ENCODE results near the gene AMFR.

Gene AMFR

DNA sequence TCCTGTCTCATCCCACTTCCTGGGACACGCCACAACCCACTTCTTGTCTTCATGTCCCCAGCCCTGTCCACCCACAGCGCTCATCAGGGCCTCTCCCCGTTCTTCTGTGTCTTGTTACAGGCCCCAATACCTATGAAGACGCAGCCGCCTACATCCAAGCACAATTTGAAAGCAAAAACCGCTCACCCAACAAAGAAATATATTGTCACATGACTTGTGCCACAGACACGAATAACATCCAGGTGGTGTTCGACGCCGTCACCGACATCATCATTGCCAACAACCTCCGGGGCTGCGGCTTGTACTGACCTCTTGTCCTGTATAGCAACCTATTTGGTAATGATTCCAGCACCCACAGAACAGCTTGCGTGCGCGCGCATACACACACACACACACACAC lies 70.6 kb downstream of the AMFR start:
- DNase-seq = no peak
- H3K36me3 ChIP-seq = no peaks in the 10 kb centered on the region
- H3K4me3 ChIP-seq (ENCODE audit: low read depth, low read length) = no peak overlapping the region
- H3K27ac ChIP-seq = no peak overlapping the region
- TF ChIP-seq, protein P1, sequence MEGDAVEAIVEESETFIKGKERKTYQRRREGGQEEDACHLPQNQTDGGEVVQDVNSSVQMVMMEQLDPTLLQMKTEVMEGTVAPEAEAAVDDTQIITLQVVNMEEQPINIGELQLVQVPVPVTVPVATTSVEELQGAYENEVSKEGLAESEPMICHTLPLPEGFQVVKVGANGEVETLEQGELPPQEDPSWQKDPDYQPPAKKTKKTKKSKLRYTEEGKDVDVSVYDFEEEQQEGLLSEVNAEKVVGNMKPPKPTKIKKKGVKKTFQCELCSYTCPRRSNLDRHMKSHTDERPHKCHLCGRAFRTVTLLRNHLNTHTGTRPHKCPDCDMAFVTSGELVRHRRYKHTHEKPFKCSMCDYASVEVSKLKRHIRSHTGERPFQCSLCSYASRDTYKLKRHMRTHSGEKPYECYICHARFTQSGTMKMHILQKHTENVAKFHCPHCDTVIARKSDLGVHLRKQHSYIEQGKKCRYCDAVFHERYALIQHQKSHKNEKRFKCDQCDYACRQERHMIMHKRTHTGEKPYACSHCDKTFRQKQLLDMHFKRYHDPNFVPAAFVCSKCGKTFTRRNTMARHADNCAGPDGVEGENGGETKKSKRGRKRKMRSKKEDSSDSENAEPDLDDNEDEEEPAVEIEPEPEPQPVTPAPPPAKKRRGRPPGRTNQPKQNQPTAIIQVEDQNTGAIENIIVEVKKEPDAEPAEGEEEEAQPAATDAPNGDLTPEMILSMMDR (IDR thresholded peaks at IDR 0.05; ENCODE audit: low read depth, low read length) = no peak
- no peaks in the 10 kb centered on the region for H3K27me3 ChIP-seq (ENCODE audit: insufficient read depth, low read depth, severe bottlenecking)
- H3K9me3 ChIP-seq (ENCODE audit: severe bottlenecking) = no peaks in the 10 kb centered on the region

DNA sequence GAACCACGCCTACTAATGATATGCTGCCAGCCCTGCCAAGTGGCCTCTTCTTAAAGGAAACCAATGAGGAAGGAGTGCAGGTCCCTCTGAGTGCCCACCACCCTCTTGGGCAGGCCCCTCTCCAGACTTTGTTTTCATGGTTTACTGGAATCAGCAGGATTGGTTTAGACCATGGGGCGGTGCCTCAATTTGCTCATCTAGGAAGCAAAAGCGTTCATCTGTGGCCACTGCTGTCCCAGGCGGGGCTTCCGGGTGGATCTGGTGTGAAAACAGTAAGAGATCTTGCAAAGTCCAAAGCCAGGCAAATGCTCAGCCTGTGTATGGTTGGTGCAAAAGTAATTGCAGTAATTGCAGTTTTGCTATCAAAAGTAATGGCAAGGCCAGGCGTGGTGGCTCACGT lies 71.3 kb downstream of the AMFR start:
- TF ChIP-seq, protein P1 (IDR thresholded peaks at IDR 0.05; ENCODE audit: low read depth, low read length) = no peak
- Histone ChIP-seq H3K4me3 (ENCODE audit: low read depth, low read length) (no peak overlapping the region), H3K36me3 (no peaks in the 10 kb centered on the region), H3K27me3 (ENCODE audit: insufficient read depth, low read depth, severe bottlenecking) (no peaks in the 10 kb centered on the region), H3K9me3 (ENCODE audit: severe bottlenecking) (no peaks in the 10 kb centered on the region), H3K27ac (no peak overlapping the region)
- no peak for DNase-seq

DNA sequence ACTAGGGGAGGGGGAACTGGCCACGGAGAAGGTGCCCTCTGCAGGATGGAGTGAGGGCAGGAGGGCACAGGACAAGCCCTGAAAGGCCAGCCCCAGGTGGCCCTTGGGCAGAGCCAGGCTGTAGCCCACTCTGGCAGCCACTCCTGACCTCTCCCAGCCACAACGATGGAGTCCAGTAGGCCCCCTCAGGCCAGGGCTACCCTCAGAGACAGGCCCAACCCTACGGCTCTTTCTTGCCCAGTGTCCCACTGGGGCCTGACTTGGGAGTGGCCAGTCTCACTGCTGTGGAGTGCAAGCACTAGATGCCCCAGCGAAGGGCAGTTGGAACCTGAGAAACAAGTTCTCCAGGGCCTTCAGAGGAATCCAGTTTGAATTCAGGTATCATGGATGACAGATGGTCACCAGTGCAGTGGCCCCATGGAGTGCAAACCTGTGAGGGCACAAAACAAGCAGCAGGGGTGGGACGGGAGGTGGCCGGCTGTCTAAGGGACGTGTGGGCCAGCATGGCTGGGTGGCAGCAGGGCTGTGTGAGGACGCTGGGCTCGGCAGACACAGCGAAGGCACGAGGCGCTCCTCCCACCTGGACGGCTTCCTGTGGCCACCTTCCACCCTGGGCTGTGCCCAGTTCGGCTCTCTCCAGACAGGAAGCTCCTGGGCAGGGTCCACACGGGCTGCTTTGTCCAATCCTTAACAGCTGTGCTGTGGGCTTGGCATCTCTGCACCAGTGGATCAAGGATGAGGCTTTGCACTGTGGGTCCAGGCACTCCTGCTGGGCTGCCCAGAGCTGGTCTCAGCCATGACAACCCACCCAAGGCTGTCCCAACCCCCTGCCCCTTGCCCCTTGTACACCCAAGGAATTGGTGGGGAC lies 72.1 kb downstream of the AMFR start:
- H3K4me3 ChIP-seq (ENCODE audit: low read depth, low read length) = no peak overlapping the region
- no peaks in the 10 kb centered on the region for H3K36me3 ChIP-seq
- H3K9me3 ChIP-seq (ENCODE audit: severe bottlenecking) = no peaks in the 10 kb centered on the region
- no peak overlapping the region for H3K27ac ChIP-seq
- no peaks in the 10 kb centered on the region for H3K27me3 ChIP-seq (ENCODE audit: insufficient read depth, low read depth, severe bottlenecking)
- TF ChIP-seq, protein P1 (IDR thresholded peaks at IDR 0.05; ENCODE audit: low read depth, low read length) = no peak
- no peak for DNase-seq

DNA sequence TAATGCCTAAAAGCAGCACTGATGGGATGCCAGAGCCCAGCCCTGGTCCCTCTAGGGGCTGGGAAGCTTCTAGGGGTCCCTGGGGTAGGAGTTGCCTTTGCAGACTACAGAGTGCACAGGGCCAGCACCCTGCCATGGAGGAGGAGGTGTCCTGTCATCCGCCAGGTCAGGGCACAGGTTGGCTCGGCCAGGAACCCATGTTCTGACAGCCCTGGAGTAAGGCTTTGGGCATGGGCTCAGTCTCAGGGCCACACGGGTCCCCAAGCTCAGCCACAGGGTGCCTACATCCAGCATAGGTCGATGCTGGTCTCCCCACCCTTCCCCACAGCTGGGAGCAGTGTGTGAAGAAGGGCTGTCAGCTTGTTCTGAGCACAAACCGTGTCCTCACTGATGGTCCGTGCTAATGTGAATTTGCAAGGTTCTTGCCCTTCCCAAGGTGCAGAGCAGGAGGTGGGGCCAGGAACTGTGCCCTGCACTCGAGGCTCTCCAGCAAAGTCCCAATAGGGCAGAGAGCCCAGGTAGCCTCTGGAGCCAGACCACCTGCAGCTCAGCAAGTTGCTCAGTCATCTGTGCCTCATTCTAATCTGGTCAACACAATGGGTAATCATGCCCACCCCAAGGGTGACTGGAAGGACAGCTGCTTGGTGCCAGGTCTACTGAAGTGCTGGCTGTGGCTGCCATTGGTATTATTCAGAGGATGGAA lies 72.8 kb downstream of the AMFR start:
- Histone ChIP-seq H3K9me3 (ENCODE audit: severe bottlenecking) (no peaks in the 10 kb centered on the region), H3K4me3 (ENCODE audit: low read depth, low read length) (no peak overlapping the region), H3K27ac (no peak overlapping the region), H3K27me3 (ENCODE audit: insufficient read depth, low read depth, severe bottlenecking) (no peaks in the 10 kb centered on the region), H3K36me3 (no peaks in the 10 kb centered on the region)
- TF ChIP-seq, protein P1 (IDR thresholded peaks at IDR 0.05; ENCODE audit: low read depth, low read length) = no peak
- DNase-seq = no peak

DNA sequence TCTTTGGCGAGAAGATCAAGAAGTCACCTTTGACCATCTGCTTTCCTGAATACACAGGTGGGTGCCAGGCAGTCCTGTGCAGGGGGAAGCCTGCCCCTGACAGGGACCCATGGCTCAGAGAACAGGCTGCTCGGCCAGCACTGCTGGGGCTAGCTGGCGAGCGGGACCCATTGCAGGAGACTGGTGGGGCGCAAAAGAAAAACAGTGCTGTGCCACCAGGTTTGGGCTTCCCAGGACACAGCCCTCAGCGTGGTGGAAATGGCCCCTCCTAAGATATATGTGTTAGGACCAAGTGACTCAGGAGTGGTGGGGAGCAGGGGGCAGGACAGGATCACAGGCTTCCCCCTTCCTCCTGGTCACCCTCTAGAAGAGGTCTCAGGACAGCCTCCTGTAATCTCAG lies 73.9 kb downstream of the AMFR start:
- Histone ChIP-seq H3K9me3 (ENCODE audit: severe bottlenecking) (no peaks in the 10 kb centered on the region), H3K27ac (no peak overlapping the region), H3K27me3 (ENCODE audit: insufficient read depth, low read depth, severe bottlenecking) (no peaks in the 10 kb centered on the region), H3K4me3 (ENCODE audit: low read depth, low read length) (no peak overlapping the region), H3K36me3 (no peaks in the 10 kb centered on the region)
- TF ChIP-seq, protein P1 (IDR thresholded peaks at IDR 0.05; ENCODE audit: low read depth, low read length) = no peak
- no peak for DNase-seq
